Prostate gland (tissue), 2 donors: ENCODE results near the gene H6PD.

Experiments used
- POLR2A ChIP-seq: fragments of 450-650 bp; IDR thresholded peaks from one replicate; pipeline ENCODE4 v1.6.1; 2016; ENCODE audit warnings: antibody characterized with exemption, mild to moderate bottlenecking
- POLR2AphosphoS5 ChIP-seq: sonication (generic); formaldehyde crosslinking; IDR thresholded peaks from one replicate; pipeline ENCODE4 v1.6.1; 2017; ENCODE audit warnings: antibody characterized with exemption
- TF ChIP-seq, protein P1 (sequence below), 4 experiments: fragments of 200-600 bp in 2 of 4; fragments of 450-650 bp in 2 of 4; sonication (generic) in 2 of 4; IDR thresholded peaks; 1 replicate in 3 of 4; 2 replicates in 1 of 4; pipeline ENCODE4 v1.5.1; 2016 to 2019; ENCODE audit warnings: antibody characterized with exemption in 4 of 4, mild to moderate bottlenecking in 2 of 4, moderate library complexity in 2 of 4

DNA sequence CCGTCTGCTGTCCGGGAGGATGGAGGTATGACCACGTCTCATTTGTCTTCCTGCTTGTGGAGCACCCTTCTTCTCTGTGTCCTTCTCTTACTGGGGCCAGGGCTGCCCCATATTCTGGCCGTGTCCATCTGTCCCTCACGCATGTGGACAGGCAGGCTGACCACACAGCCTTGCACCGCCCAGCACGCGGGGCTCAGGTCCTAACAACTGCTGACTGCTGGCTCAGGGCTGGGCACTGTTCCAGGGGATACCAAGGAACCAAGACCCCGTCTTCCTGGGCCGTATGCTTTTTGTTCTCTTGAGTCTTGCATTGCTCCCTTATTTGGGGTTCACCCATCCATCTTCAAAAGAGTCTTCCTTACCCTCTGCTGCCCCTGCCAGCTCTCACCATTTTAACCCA is 40.6 kb downstream of the H6PD start:
- TF ChIP-seq, protein P1, sequence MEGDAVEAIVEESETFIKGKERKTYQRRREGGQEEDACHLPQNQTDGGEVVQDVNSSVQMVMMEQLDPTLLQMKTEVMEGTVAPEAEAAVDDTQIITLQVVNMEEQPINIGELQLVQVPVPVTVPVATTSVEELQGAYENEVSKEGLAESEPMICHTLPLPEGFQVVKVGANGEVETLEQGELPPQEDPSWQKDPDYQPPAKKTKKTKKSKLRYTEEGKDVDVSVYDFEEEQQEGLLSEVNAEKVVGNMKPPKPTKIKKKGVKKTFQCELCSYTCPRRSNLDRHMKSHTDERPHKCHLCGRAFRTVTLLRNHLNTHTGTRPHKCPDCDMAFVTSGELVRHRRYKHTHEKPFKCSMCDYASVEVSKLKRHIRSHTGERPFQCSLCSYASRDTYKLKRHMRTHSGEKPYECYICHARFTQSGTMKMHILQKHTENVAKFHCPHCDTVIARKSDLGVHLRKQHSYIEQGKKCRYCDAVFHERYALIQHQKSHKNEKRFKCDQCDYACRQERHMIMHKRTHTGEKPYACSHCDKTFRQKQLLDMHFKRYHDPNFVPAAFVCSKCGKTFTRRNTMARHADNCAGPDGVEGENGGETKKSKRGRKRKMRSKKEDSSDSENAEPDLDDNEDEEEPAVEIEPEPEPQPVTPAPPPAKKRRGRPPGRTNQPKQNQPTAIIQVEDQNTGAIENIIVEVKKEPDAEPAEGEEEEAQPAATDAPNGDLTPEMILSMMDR (IDR thresholded peaks at IDR 0.05): no peak
- TF ChIP-seq POLR2A: no peak
- no peak for TF ChIP-seq POLR2AphosphoS5
